Measurements from ENCODE around the gene PKDCC. TPM values are rescaled to one million over a fixed set of nuclear protein-coding genes. Genes with fewer than 3 reads are reported as not detected.

Gene PKDCC
- total and polyA plus RNA-seq, 4 donors, result 73.6 to 131 (median 103) TPM

DNA sequence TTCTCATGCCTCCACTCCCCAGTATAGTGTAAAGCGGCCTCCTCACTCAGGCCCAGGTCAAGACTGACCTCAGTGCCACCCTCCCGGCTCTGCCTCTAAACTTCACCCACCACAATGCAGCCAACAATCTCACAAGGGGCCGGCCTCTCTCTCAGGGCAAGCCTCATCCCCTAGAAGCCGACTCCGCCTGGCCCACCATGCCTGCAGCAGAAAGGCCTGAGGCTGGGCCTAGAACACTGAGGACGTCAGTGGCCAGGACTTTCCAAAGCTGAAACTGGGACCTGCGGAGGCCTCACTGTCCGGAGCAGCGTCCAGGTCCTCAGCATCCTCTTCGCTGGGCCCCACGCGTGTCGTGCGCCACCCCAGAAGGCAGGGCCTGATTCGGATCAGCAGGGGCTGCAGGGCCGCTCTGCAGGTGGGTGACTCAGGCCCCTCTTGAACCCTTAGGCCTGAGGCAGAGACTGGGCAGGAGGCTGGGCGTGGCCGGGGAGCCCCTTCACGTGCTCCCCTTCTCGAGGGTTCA lies 52.9 kb downstream of the PKDCC start:
- TF ChIP-seq, protein P1, sequence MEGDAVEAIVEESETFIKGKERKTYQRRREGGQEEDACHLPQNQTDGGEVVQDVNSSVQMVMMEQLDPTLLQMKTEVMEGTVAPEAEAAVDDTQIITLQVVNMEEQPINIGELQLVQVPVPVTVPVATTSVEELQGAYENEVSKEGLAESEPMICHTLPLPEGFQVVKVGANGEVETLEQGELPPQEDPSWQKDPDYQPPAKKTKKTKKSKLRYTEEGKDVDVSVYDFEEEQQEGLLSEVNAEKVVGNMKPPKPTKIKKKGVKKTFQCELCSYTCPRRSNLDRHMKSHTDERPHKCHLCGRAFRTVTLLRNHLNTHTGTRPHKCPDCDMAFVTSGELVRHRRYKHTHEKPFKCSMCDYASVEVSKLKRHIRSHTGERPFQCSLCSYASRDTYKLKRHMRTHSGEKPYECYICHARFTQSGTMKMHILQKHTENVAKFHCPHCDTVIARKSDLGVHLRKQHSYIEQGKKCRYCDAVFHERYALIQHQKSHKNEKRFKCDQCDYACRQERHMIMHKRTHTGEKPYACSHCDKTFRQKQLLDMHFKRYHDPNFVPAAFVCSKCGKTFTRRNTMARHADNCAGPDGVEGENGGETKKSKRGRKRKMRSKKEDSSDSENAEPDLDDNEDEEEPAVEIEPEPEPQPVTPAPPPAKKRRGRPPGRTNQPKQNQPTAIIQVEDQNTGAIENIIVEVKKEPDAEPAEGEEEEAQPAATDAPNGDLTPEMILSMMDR (IDR thresholded peaks at IDR 0.05; ENCODE audit: control extremely low read depth, extremely low read depth), result no peak
- 84 to 85% methylated on average over 20 of the region's 20 CpGs for WGBS, 2 donors
- H3K36me3 ChIP-seq (ENCODE audit: control insufficient read depth in 4 of 4, insufficient read depth in 4 of 4, low read length in 4 of 4), result no peaks in the 10 kb centered on the region
- peaks cover 0 to 37% (median 11%) of the 10 kb centered on the region in 5 donors for H3K4me1 ChIP-seq (ENCODE audit: control insufficient read depth in 5 of 5, insufficient read depth in 5 of 5, low read length in 5 of 5)
- ATAC-seq (ENCODE audit: insufficient read depth, low FRiP score), result peak; percentile 4
- DNase-seq, result no peak
- no peaks in the 10 kb centered on the region for H3K27me3 ChIP-seq (ENCODE audit: control insufficient read depth in 3 of 3, insufficient read depth in 3 of 3, low read length in 2 of 3)
- peaks cover 0 to 3% (median under 1%) of the 10 kb centered on the region in 4 donors for H3K9me3 ChIP-seq (ENCODE audit: control insufficient read depth in 4 of 4, insufficient read depth in 3 of 4, low read length in 3 of 4)
- H3K27ac ChIP-seq (ENCODE audit: low read depth in 1 of 2, low read length in 1 of 2), result peak overlapping the region in 1 of 2 donors; percentile 71
- H3K4me3 ChIP-seq, result no peak overlapping the region
- no peak overlapping the region for H3K9ac ChIP-seq (ENCODE audit: insufficient read depth in 1 of 2, low read length in 2 of 2)

DNA sequence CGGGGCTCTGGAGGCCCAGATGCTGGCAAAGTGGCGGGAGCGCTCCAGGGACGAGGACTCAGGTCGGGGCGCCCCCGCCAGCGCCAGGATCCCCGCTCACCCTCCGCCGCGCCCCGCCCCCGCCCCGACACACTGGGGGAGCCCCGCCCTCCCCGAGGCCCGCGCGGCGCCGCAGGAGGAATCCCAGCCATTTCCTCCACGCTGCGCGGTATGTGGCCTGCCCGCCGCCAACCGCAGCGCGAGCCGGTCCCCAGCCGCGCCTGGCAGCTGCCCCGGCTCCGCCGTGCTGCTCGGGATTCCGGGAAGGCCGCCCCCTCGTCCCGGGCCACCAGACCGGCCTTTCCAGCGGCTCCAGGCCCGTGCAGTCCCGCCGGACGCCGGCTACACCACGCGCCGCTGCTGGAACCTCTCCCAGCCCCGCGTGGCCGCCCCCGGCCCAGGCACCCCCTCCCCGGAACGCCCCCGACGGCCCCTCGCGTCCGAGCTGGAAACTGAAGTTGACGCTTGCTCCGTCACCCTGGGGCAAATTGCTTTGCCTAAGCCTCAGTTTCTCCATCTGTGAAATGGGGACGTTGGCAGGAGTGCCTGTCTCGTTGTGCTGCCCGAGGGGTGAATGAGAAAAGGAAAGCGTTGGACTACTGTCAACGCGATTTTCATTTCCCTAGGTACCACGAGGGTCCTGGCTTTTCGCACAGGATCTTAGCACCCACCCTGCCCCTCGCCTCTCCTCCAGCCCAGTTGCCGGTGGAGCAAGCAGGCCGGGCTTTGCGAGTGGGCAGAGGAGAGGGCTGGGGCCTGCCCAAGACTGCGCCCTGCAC lies 53.6 kb downstream of the PKDCC start:
- DNase-seq (peak; percentile 73 to 81 (median 79)), ATAC-seq (ENCODE audit: insufficient read depth, low FRiP score) (peak; percentile 68)
- Histone ChIP-seq H3K4me3 (peak overlapping the region; percentile 26), H3K36me3 (ENCODE audit: control insufficient read depth in 4 of 4, insufficient read depth in 4 of 4, low read length in 4 of 4) (no peaks in the 10 kb centered on the region), H3K4me1 (ENCODE audit: control insufficient read depth in 5 of 5, insufficient read depth in 5 of 5, low read length in 5 of 5) (peaks cover 0 to 44% (median 14%) of the 10 kb centered on the region in 5 donors), H3K9ac (ENCODE audit: insufficient read depth in 1 of 2, low read length in 2 of 2) (peak overlapping the region in 1 of 2 donors; percentile 14), H3K27me3 (ENCODE audit: control insufficient read depth in 3 of 3, insufficient read depth in 3 of 3, low read length in 2 of 3) (no peaks in the 10 kb centered on the region), H3K9me3 (ENCODE audit: control insufficient read depth in 4 of 4, insufficient read depth in 3 of 4, low read length in 3 of 4) (peaks cover 0 to 3% (median under 1%) of the 10 kb centered on the region in 4 donors), H3K27ac (ENCODE audit: low read depth in 1 of 2, low read length in 1 of 2) (peak overlapping the region; percentile 70 to 90)
- WGBS, 2 donors, result 7 to 9% methylated on average over 55 to 77 of the region's 77 CpGs
- TF ChIP-seq, protein P1 (IDR thresholded peaks at IDR 0.05; ENCODE audit: control extremely low read depth, extremely low read depth), result no peak

DNA sequence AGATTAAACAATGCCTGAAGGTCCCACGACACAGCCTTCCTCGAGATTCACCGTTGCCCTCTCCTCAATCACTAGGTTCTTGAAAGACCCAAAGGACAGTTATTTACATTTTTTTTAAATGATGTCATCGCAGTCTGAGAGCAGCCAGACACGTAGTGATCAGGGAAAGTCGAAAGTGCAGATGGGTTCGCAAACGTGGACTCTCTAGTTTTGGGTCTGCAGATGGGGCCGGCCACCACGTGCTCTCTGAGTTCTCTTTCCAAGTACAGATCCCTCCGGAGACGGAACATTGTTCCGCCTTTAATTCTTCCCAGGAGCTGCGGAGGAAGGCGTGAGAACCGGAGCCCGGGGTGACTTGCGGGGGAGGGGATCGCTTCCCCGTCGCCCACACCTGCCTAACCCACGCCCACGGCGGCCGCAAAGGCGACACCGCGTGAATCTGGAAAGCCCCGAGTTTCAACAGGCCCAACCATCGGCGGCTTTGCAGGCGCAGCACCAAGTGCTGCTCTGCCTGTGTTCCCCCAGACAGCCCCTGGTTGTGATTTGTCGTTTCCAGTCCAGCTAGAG lies 54.3 kb downstream of the PKDCC start:
- Histone ChIP-seq H3K27ac (ENCODE audit: low read depth in 1 of 2, low read length in 1 of 2) (peak overlapping the region; percentile 70 to 90), H3K27me3 (ENCODE audit: control insufficient read depth in 3 of 3, insufficient read depth in 3 of 3, low read length in 2 of 3) (no peaks in the 10 kb centered on the region), H3K4me1 (ENCODE audit: control insufficient read depth in 5 of 5, insufficient read depth in 5 of 5, low read length in 5 of 5) (peaks cover 0 to 45% (median 15%) of the 10 kb centered on the region in 5 donors), H3K9me3 (ENCODE audit: control insufficient read depth in 4 of 4, insufficient read depth in 3 of 4, low read length in 3 of 4) (peaks cover 0 to 3% (median under 1%) of the 10 kb centered on the region in 4 donors), H3K9ac (ENCODE audit: insufficient read depth in 1 of 2, low read length in 2 of 2) (peak overlapping the region in 1 of 2 donors; percentile 14), H3K4me3 (no peak overlapping the region), H3K36me3 (ENCODE audit: control insufficient read depth in 4 of 4, insufficient read depth in 4 of 4, low read length in 4 of 4) (no peaks in the 10 kb centered on the region)
- TF ChIP-seq, protein P1 (IDR thresholded peaks at IDR 0.05; ENCODE audit: control extremely low read depth, extremely low read depth), result no peak
- 1 to 6% methylated on average over 33 of the region's 33 CpGs for WGBS, 2 donors
- DNase-seq (peak; percentile 71 to 84 (median 83)), ATAC-seq (ENCODE audit: insufficient read depth, low FRiP score) (peak; percentile 30)
